ENCODE data around the gene ECT2. TPM values are rescaled to one million over a fixed set of nuclear protein-coding genes. Genes with fewer than 3 reads are reported as not detected.

Gene ECT2
- polyA plus RNA-seq, 1 donor (not counting 4 experiments of a cell fraction or from before 2014, with no cell fraction given) = 34.2 TPM

- H2AFZ ChIP-seq (ENCODE audit: control insufficient read depth, low read length) = no peak overlapping the region
- H3K4me3 ChIP-seq (ENCODE audit: control insufficient read depth in 2 of 3, extremely low read depth in 1 of 3, insufficient read depth in 2 of 3, low read depth in 1 of 3, low read length in 3 of 3) = no peak overlapping the region
- dilution Hi-C loops (cut with MboI; ENCODE audit: extremely low pct_ligation_motif_present, low sequenced_read_pairs) = no loop called here
Observed at GRCh38 chr3:172735014-172735413, 15.5 kb upstream of the ECT2 start.

DNA sequence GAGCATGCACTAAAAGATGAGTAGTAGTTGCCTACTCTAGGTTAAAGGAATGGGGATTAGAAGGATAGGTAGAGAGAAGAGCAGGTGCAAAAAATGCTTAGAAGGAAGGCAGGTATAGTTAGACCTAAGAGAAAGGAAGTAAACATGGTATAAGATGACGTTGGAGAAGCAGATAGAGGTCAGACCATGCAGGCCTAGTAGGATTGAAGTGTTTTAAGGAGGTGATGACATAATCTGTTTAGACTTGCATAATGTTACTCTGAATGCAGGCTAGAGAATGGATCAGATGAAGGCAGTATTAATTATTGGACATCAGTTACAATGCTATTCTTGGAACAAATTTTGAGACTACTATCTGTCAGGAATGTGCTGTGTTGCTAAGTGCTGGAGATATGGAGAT, 11.1 kb upstream of the ECT2 start:
- Histone ChIP-seq H3K79me2 (ENCODE audit: control insufficient read depth, insufficient read depth, low read length) (no peaks in the 10 kb centered on the region), H3K27me3 (ENCODE audit: control insufficient read depth, extremely low read depth, insufficient read depth, low read length) (no peaks in the 10 kb centered on the region), H3K4me2 (ENCODE audit: control insufficient read depth, extremely low read depth, insufficient read depth, low read depth, low read length) (no peak overlapping the region), H3K4me3 (ENCODE audit: control insufficient read depth in 2 of 3, extremely low read depth in 1 of 3, insufficient read depth in 2 of 3, low read depth in 1 of 3, low read length in 3 of 3) (no peak overlapping the region), H3K27ac (ENCODE audit: control insufficient read depth, insufficient read depth, low read length) (no peak overlapping the region), H2AFZ (ENCODE audit: control insufficient read depth, low read length) (peak overlapping the region; percentile 19), H4K20me1 (ENCODE audit: control insufficient read depth, extremely low read depth, insufficient read depth, low read length) (no peaks in the 10 kb centered on the region), H3K4me1 (ENCODE audit: control insufficient read depth, extremely low read depth, insufficient read depth, low read length) (no peaks in the 10 kb centered on the region), H3K9ac (ENCODE audit: control insufficient read depth, extremely low read depth, insufficient read depth, low read length) (no peak overlapping the region), H3K9me1 (ENCODE audit: control insufficient read depth, extremely low read depth, insufficient read depth, low read length) (no peaks in the 10 kb centered on the region), H3K9me3 (ENCODE audit: control insufficient read depth, low read depth, low read length) (no peaks in the 10 kb centered on the region), H3K36me3 (ENCODE audit: control insufficient read depth in 2 of 2, extremely low read depth in 1 of 2, insufficient read depth in 2 of 2, low read length in 2 of 2) (no peaks in the 10 kb centered on the region)
- no peak for DNase-seq (ENCODE audit: low read depth, low spot score)
- no peak for FAIRE-seq
- dilution Hi-C loops (cut with MboI; ENCODE audit: extremely low pct_ligation_motif_present, low sequenced_read_pairs) = no loop called here
- TF ChIP-seq CTCF (optimal IDR thresholded peaks at IDR 0.05 in 1 of 3, IDR thresholded peaks at IDR 0.05 in 1 of 3, conservative IDR thresholded peaks at IDR 0.05 in 1 of 3; ENCODE audit: extremely low read depth in 1 of 3, insufficient read depth in 2 of 3, low read length in 3 of 3) (no peak), EZH2 (IDR thresholded peaks at IDR 0.05; ENCODE audit: low read length) (no peak)

More at GRCh38 chr3:172735014-172735413, 15.5 kb upstream of the ECT2 start:
- no peaks in the 10 kb centered on the region for H3K36me3 ChIP-seq (ENCODE audit: control insufficient read depth in 2 of 2, extremely low read depth in 1 of 2, insufficient read depth in 2 of 2, low read length in 2 of 2)
- no peaks in the 10 kb centered on the region for H3K27me3 ChIP-seq (ENCODE audit: control insufficient read depth, extremely low read depth, insufficient read depth, low read length)
- H3K9me3 ChIP-seq (ENCODE audit: control insufficient read depth, low read depth, low read length) = no peaks in the 10 kb centered on the region
- FAIRE-seq = no peak
- no peak for TF ChIP-seq CTCF (optimal IDR thresholded peaks at IDR 0.05 in 1 of 3, IDR thresholded peaks at IDR 0.05 in 1 of 3, conservative IDR thresholded peaks at IDR 0.05 in 1 of 3; ENCODE audit: extremely low read depth in 1 of 3, insufficient read depth in 2 of 3, low read length in 3 of 3)
- TF ChIP-seq EZH2 (IDR thresholded peaks at IDR 0.05; ENCODE audit: low read length) = no peak
- no peaks in the 10 kb centered on the region for H4K20me1 ChIP-seq (ENCODE audit: control insufficient read depth, extremely low read depth, insufficient read depth, low read length)
- H3K79me2 ChIP-seq (ENCODE audit: control insufficient read depth, insufficient read depth, low read length) = no peaks in the 10 kb centered on the region
- no peaks in the 10 kb centered on the region for H3K4me1 ChIP-seq (ENCODE audit: control insufficient read depth, extremely low read depth, insufficient read depth, low read length)
- H3K9ac ChIP-seq (ENCODE audit: control insufficient read depth, extremely low read depth, insufficient read depth, low read length) = no peak overlapping the region
- H3K27ac ChIP-seq (ENCODE audit: control insufficient read depth, insufficient read depth, low read length) = no peak overlapping the region
- H3K9me1 ChIP-seq (ENCODE audit: control insufficient read depth, extremely low read depth, insufficient read depth, low read length) = no peaks in the 10 kb centered on the region
- no peak for DNase-seq (ENCODE audit: low read depth, low spot score)
- H3K4me2 ChIP-seq (ENCODE audit: control insufficient read depth, extremely low read depth, insufficient read depth, low read depth, low read length) = no peak overlapping the region

All from keratinocyte (primary cell).